Upper lobe of left lung (tissue), 6 donors: ENCODE data around the gene GDNF. TPM values are rescaled to one million over a fixed set of nuclear protein-coding genes. Genes with fewer than 3 reads are reported as not detected.

ENCODE experiments used
- ATAC-seq, 2 donors: fragments of 200-7000 bp; cut with Tn5 transposase; one replicate each; pipeline ENCODE4 v1.9.1; 2022; ENCODE audit warnings: mild to moderate bottlenecking in 2 of 2, moderate library complexity in 2 of 2; ENCODE audit not compliant: low FRiP score in 2 of 2
- DNase-seq, 2 donors: peaks; one replicate each; pipeline ENCODE4 v3.0.0-alpha.2; 2019 to 2020
- H3K27ac ChIP-seq, 4 donors: fragments of 200-600 bp; sonication (generic); one replicate each; pipeline ENCODE4 v1.5.1; 2016 to 2019
- H3K27me3 ChIP-seq, 4 donors: fragments of 200-600 bp; sonication (generic); one replicate each; pipeline ENCODE4 v1.5.1; 2017 to 2019
- H3K36me3 ChIP-seq, 4 donors: fragments of 200-600 bp; sonication (generic); one replicate each; pipeline ENCODE4 v1.5.1; 2016 to 2019
- H3K4me1 ChIP-seq, 4 donors: fragments of 200-600 bp; sonication (generic); one replicate each; pipeline ENCODE4 v1.5.1; 2018 to 2019
- H3K4me3 ChIP-seq, 4 donors: fragments of 200-600 bp; sonication (generic); one replicate each; pipeline ENCODE4 v1.5.1; 2017 to 2019; ENCODE audit warnings: mild to moderate bottlenecking in 2 of 4, moderate library complexity in 1 of 4
- H3K9me3 ChIP-seq, 4 donors: fragments of 200-600 bp; sonication (generic); one replicate each; pipeline ENCODE4 v1.5.1; 2018 to 2019
- EP300 ChIP-seq, 4 donors: sonication (generic); formaldehyde crosslinking; IDR thresholded peaks; one replicate each; pipeline ENCODE4 v1.5.1; 2017; ENCODE audit warnings: antibody characterized with exemption in 4 of 4, control low read depth in 2 of 4
- POLR2A ChIP-seq, 4 donors: fragments of 450-650 bp; IDR thresholded peaks; one replicate each; pipeline ENCODE4 v1.5.1; 2016 to 2017; ENCODE audit warnings: antibody characterized with exemption in 4 of 4, mild to moderate bottlenecking in 2 of 4
- POLR2AphosphoS5 ChIP-seq, 2 donors: sonication (generic); formaldehyde crosslinking; IDR thresholded peaks; one replicate each; pipeline ENCODE4 v1.5.1; 2017; ENCODE audit warnings: antibody characterized with exemption in 2 of 2
- WGBS, 2 donors: methylation state at CpG; one replicate each; pipeline ENCODE4 v1.1.5; 2017 to 2018; 5-methylcytosine and 5-hydroxymethylcytosine counted together
- total RNA-seq, 6 donors: library from RNA; depleted of rRNA in 4 of 6; stranded (reverse); fragments of >200 nt in 4 of 6; gene quantifications; one replicate each; pipeline versions ENCODE4 v1.1.0 to v1.2.1, GENCODE V29; 2016 to 2021
- TF ChIP-seq, protein P1 (sequence below), 6 experiments: fragments of 450-650 bp in 4 of 6; fragments of 200-600 bp in 2 of 6; sonication (generic) in 2 of 6; IDR thresholded peaks; one replicate each; pipeline ENCODE4 v1.5.1; 2016 to 2019; ENCODE audit warnings: antibody characterized with exemption in 6 of 6
- donor health status: DM: no; HTN: no; CAD: no; lungs with moderate emphysema.
- donor health status: DM: no; HTN: yes; CAD: no; lungs with severe emphysema.

The GDNF gene
- total RNA-seq, 6 donors from 2014 or later = 0.15 to 0.20 TPM; not detected in 4

DNA sequence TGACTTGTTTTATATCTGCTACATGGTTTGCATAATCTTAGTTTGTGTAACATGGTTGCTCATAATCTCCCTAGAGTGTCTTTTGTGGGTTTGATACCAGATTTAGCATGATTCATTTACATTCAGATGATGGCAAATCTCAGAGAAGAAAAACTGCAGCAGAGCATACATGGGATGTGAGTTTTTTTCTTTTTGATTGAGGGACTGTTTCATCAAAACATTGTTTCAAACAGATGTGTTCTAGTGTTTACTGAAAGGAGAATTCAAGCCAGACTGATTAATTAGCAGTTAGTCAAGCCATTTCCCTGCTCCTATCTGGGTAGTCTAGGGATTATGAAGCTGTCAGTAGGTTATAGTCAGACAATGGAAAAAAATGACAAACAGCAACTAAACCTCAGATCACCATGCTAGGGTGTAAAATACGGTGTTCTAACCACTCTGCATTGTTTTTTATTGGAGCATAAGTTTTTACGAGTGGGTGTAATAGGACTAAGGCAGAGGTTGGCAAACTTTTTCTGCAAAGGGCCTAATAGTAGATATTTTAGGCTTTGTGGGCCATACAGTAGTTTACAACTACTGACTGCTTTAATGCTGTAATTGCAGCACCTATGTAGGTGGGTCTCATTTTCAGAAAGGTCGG lies 10.5 kb upstream of the GDNF start:
- DNase-seq (no peak), ATAC-seq (no peak)
- Histone ChIP-seq H3K4me1 (no peaks in the 10 kb centered on the region), H3K36me3 (no peaks in the 10 kb centered on the region), H3K4me3 (no peak overlapping the region), H3K9me3 (peaks cover 0 to 6% (median 0%) of the 10 kb centered on the region in 4 donors), H3K27me3 (no peaks in the 10 kb centered on the region), H3K27ac (no peak overlapping the region)
- WGBS, 2 donors = 73 to 77% methylated on average over 3 of the region's 3 CpGs
- TF ChIP-seq POLR2AphosphoS5 (IDR thresholded peaks at IDR 0.05) = no peak

DNA sequence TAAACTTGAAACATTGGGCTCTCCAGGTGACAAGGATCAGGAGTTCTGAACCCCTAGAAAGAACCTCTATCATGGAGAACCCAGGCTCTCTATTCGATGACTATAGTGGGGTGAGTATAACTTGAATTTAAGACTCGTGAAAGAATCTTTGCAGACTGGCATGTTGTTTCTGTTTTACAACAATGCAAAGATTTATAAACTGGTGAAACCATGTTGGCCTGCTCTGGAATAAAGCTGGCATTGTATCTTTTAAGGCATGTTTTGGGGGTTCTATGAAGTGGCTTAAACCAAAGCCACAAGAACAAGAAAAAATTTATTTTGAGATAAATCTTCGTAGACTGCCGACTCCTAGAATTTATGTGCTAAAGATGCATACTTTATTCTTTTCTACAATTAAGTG lies 9.8 kb upstream of the GDNF start:
- no peak for TF ChIP-seq POLR2A (IDR thresholded peaks at IDR 0.05)
- no peak for TF ChIP-seq POLR2AphosphoS5 (IDR thresholded peaks at IDR 0.05)
- no peak for TF ChIP-seq EP300 (IDR thresholded peaks at IDR 0.05)
- TF ChIP-seq, protein P1, sequence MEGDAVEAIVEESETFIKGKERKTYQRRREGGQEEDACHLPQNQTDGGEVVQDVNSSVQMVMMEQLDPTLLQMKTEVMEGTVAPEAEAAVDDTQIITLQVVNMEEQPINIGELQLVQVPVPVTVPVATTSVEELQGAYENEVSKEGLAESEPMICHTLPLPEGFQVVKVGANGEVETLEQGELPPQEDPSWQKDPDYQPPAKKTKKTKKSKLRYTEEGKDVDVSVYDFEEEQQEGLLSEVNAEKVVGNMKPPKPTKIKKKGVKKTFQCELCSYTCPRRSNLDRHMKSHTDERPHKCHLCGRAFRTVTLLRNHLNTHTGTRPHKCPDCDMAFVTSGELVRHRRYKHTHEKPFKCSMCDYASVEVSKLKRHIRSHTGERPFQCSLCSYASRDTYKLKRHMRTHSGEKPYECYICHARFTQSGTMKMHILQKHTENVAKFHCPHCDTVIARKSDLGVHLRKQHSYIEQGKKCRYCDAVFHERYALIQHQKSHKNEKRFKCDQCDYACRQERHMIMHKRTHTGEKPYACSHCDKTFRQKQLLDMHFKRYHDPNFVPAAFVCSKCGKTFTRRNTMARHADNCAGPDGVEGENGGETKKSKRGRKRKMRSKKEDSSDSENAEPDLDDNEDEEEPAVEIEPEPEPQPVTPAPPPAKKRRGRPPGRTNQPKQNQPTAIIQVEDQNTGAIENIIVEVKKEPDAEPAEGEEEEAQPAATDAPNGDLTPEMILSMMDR (IDR thresholded peaks at IDR 0.05) = no peak
- no peak overlapping the region for H3K27ac ChIP-seq
- no peak overlapping the region for H3K4me3 ChIP-seq
- no peaks in the 10 kb centered on the region for H3K4me1 ChIP-seq
- no peaks in the 10 kb centered on the region for H3K27me3 ChIP-seq
- ATAC-seq (no peak), DNase-seq (no peak)
- peaks cover 0 to under 1% (median 0%) of the 10 kb centered on the region in 4 donors for H3K9me3 ChIP-seq
- 83 to 86% methylated on average over 4 of the region's 4 CpGs for WGBS, 2 donors
- H3K36me3 ChIP-seq = no peaks in the 10 kb centered on the region

DNA sequence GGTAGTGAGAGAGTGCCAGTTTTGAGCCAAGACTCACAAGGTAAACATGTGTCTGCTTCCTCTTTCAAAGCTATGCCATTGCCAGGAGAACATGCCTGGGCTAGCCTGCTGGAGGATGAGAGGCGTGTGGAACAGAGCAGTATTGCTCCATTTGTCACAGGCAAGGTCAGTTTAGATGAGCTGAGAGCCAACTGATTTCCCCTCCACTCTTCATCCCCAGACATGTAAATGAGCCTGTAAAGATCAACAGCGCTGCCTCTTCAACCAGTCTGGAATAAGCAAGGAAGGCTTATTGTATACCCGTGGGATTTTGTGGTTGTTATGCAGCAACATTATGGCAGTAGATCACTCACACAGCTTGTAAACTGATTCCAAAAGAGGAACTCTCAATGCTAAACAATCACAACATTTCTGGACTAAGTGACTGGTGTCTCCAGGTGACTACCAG lies 8.2 kb upstream of the GDNF start:
- TF ChIP-seq POLR2AphosphoS5 (IDR thresholded peaks at IDR 0.05) (no peak), EP300 (IDR thresholded peaks at IDR 0.05) (no peak), POLR2A (IDR thresholded peaks at IDR 0.05) (no peak)
- TF ChIP-seq, protein P1 (IDR thresholded peaks at IDR 0.05) = no peak

DNA sequence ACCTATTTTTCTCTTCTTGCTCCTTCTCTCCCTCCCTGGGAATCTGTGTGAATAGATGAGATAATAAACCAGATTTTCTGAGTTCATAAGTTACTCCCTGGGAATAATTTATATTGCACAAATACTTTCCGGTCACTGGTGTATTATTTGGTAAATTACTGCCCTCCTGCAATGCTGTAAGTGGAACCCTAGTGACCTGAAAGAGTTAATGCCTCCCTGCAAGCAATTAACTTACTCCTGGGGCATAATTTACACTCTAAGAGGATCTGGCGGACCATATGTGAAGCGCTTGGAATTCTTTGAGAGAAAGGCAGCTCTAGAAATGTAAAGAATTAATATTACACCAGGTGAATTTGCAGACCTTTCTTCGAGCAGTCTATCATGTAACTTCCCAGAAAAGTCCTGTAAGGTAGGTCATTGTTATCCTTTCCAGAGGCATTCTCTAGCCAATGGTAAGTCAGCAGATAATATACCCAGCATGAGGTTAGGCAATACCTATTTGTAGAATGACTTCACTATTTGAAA lies 7.0 kb upstream of the GDNF start:
- DNase-seq (no peak), ATAC-seq (no peak)
- Histone ChIP-seq H3K4me3 (no peak overlapping the region), H3K9me3 (no peaks in the 10 kb centered on the region), H3K27ac (no peak overlapping the region), H3K4me1 (no peaks in the 10 kb centered on the region), H3K36me3 (no peaks in the 10 kb centered on the region), H3K27me3 (peaks cover 0 to 5% (median 0%) of the 10 kb centered on the region in 4 donors)
- TF ChIP-seq, protein P1 (IDR thresholded peaks at IDR 0.05) = no peak
- TF ChIP-seq POLR2A (IDR thresholded peaks at IDR 0.05) (no peak), EP300 (IDR thresholded peaks at IDR 0.05) (no peak), POLR2AphosphoS5 (IDR thresholded peaks at IDR 0.05) (no peak)
- 54 to 69% methylated on average over 4 of the region's 4 CpGs for WGBS, 2 donors

More for the DNA sequence above, 8.2 kb upstream of the GDNF start:
- H3K27ac ChIP-seq = no peak overlapping the region
- no peaks in the 10 kb centered on the region for H3K36me3 ChIP-seq
- H3K27me3 ChIP-seq = no peaks in the 10 kb centered on the region
- DNase-seq (no peak), ATAC-seq (no peak)
- H3K4me3 ChIP-seq = no peak overlapping the region
- no peaks in the 10 kb centered on the region for H3K4me1 ChIP-seq
- WGBS, 2 donors = 47 to 56% methylated on average over 3 of the region's 3 CpGs
- H3K9me3 ChIP-seq = no peaks in the 10 kb centered on the region

DNA sequence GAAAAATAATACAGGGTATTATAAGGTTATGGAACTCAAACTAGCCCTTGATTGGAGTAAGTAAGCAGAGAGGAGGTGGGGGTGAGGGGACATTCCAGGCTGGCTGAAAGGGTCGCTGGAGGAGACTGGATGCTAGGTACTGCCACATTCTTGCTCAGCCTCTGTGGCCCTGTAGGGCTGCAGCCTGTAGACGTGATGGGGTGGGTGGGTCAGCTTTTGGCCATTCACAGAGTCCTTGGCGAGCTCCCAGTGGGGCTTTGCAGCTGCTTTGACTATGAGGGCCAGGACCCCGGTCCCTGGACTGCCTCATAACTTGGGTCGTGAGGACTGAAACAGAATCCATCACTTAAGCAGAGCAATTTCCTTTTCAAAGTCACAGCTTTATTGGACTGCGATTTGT lies 4.2 kb upstream of the GDNF start:
- H3K27ac ChIP-seq = no peak overlapping the region
- no peaks in the 10 kb centered on the region for H3K9me3 ChIP-seq
- 33 to 35% methylated on average over 6 of the region's 6 CpGs for WGBS, 2 donors
- peaks cover 12 to 17% (median 16%) of the 10 kb centered on the region in 4 donors for H3K4me1 ChIP-seq
- no peak for DNase-seq
- no peak for ATAC-seq
- H3K27me3 ChIP-seq = peaks cover 0 to 21% (median 10%) of the 10 kb centered on the region in 4 donors
- TF ChIP-seq, protein P1 (IDR thresholded peaks at IDR 0.05) = no peak
- TF ChIP-seq POLR2A (IDR thresholded peaks at IDR 0.05) (no peak), POLR2AphosphoS5 (IDR thresholded peaks at IDR 0.05) (no peak), EP300 (IDR thresholded peaks at IDR 0.05) (no peak)
- H3K4me3 ChIP-seq = no peak overlapping the region
- H3K36me3 ChIP-seq = no peaks in the 10 kb centered on the region
